GM23338 (cell line): ENCODE results near the gene PSD. TPM values are rescaled to one million over a fixed set of nuclear protein-coding genes. Genes with fewer than 3 reads are reported as not detected.

ENCODE experiments used
- ATAC-seq: fragments of 200-7000 bp; cut with Tn5 transposase; 3 replicates; pipeline ENCODE4 v1.9.1; 2020
- DNase-seq: peaks from one replicate; pipeline ENCODE4 v3.0.0-alpha.2; 2015; ENCODE audit warnings: low spot score
- H2AFZ ChIP-seq: fragments of 200-600 bp; sonication (generic); 2 replicates; pipeline ENCODE4 v1.8.0; 2016; ENCODE audit warnings: antibody characterized with exemption, mild to moderate bottlenecking, moderate library complexity
- H3F3A ChIP-seq: fragments of 200-600 bp; sonication (generic); replicated peaks from 2 replicates; pipeline ENCODE4 v1.8.0; 2017; ENCODE audit warnings: antibody characterized with exemption, mixed run types, low read depth
- H3K27ac ChIP-seq: fragments of 200-600 bp; sonication (generic); 2 replicates; pipeline ENCODE4 v1.6.1; 2016; ENCODE audit warnings: low read depth
- H3K27me3 ChIP-seq: fragments of 200-600 bp; sonication (generic); 2 replicates; pipeline ENCODE4 v1.8.0; 2016; ENCODE audit warnings: mild to moderate bottlenecking, mixed run types, moderate library complexity; ENCODE audit not compliant: insufficient read depth
- H3K36me3 ChIP-seq: fragments of 200-600 bp; sonication (generic); 2 replicates; pipeline ENCODE4 v1.8.0; 2016; ENCODE audit warnings: mild to moderate bottlenecking; ENCODE audit not compliant: insufficient read depth
- H3K4me1 ChIP-seq: fragments of 200-600 bp; sonication (generic); 2 replicates; pipeline ENCODE4 v1.8.0; 2016; ENCODE audit warnings: mild to moderate bottlenecking, moderate library complexity; ENCODE audit not compliant: insufficient read depth
- H3K4me2 ChIP-seq: fragments of 200-600 bp; sonication (generic); 2 replicates; pipeline ENCODE4 v1.7.1; 2017; ENCODE audit warnings: mixed run types
- H3K4me3 ChIP-seq: fragments of 200-600 bp; sonication (generic); 2 replicates; pipeline ENCODE4 v1.6.1; 2016; ENCODE audit warnings: mixed run types
- H3K79me2 ChIP-seq: fragments of 200-600 bp; sonication (generic); replicated peaks from 2 replicates; pipeline ENCODE4 v1.8.0; 2017; ENCODE audit warnings: mild to moderate bottlenecking; ENCODE audit not compliant: insufficient read depth
- H3K9me2 ChIP-seq: fragments of 200-600 bp; sonication (generic); 2 replicates; pipeline ENCODE4 v1.8.0; 2017; ENCODE audit not compliant: insufficient read depth
- H4K20me1 ChIP-seq: fragments of 200-600 bp; sonication (generic); replicated peaks from 2 replicates; pipeline ENCODE4 v1.8.0; 2017; ENCODE audit warnings: mild to moderate bottlenecking; ENCODE audit not compliant: insufficient read depth
- H3K27ac Mint-ChIP-seq: 2 replicates; pipeline ENCODE4 v1.8.0; 2020; ENCODE audit warnings: inconsistent platforms, mild to moderate bottlenecking, moderate library complexity, mixed read lengths
- H3K27me3 Mint-ChIP-seq: 3 replicates; pipeline ENCODE4 v1.8.0; 2022; ENCODE audit warnings: low read depth, mild to moderate bottlenecking, moderate library complexity, mixed read lengths, inconsistent platforms; ENCODE audit not compliant: insufficient read depth, poor library complexity
- H3K36me3 Mint-ChIP-seq: 3 replicates; pipeline ENCODE4 v1.8.0; 2021; ENCODE audit warnings: low read depth, mild to moderate bottlenecking, inconsistent platforms, moderate library complexity, mixed read lengths
- H3K4me1 Mint-ChIP-seq: 3 replicates; pipeline ENCODE4 v1.8.0; 2020; ENCODE audit warnings: mild to moderate bottlenecking, inconsistent platforms, mixed read lengths
- H3K4me3 Mint-ChIP-seq: 3 replicates; pipeline ENCODE4 v1.8.0; 2021; ENCODE audit warnings: moderate library complexity, mild to moderate bottlenecking, inconsistent platforms, mixed read lengths
- H3K9me3 Mint-ChIP-seq: 3 replicates; pipeline ENCODE4 v1.8.0; 2020; ENCODE audit warnings: moderate library complexity, mild to moderate bottlenecking, inconsistent platforms, mixed read lengths
- CTCF ChIP-seq, 2 experiments: fragments of 200-600 bp in 1 of 2; sonication (generic) in 1 of 2; conservative IDR thresholded peaks; 2 replicates each; pipeline versions ENCODE4 v1.5.1 to v1.6.1; 2016 to 2017; ENCODE audit warnings: antibody characterized with exemption in 2 of 2, low read depth in 2 of 2, mild to moderate bottlenecking in 2 of 2, moderate library complexity in 1 of 2
- ETS1 ChIP-seq: IDR thresholded peaks from 2 replicates; pipeline ENCODE4 v1.6.1; 2016; ENCODE audit warnings: antibody characterized with exemption
- EZH2 ChIP-seq: fragments of 200-600 bp; sonication (generic); IDR thresholded peaks from one replicate; pipeline ENCODE4 v1.8.0; 2017; ENCODE audit warnings: antibody characterized with exemption, mild to moderate bottlenecking, low read depth; ENCODE audit not compliant: unreplicated experiment
- EZH2phosphoT487 ChIP-seq: fragments of 200-600 bp; sonication (generic); IDR thresholded peaks from one replicate; pipeline ENCODE4 v1.8.1; 2018; ENCODE audit warnings: antibody characterized with exemption; ENCODE audit not compliant: unreplicated experiment
- JUNB ChIP-seq: IDR thresholded peaks from one replicate; pipeline ENCODE4 v1.6.1; 2016; ENCODE audit warnings: antibody characterized with exemption; ENCODE audit not compliant: unreplicated experiment
- NANOG ChIP-seq: IDR thresholded peaks from 2 replicates; pipeline ENCODE4 v1.6.1; 2016; ENCODE audit warnings: antibody characterized with exemption, borderline replicate concordance
- REST ChIP-seq: IDR thresholded peaks from one replicate; pipeline ENCODE4 v1.6.1; 2018; ENCODE audit warnings: antibody characterized with exemption; ENCODE audit not compliant: unreplicated experiment
- ZNF114 ChIP-seq: fragments of 250-450 bp; sonication (Bioruptor Pico); IDR thresholded peaks from 2 replicates; pipeline ENCODE4 v1.5.0; 2020; ENCODE audit warnings: mild to moderate bottlenecking, moderate library complexity
- ZNF331 ChIP-seq: fragments of 250-450 bp; sonication (Bioruptor Pico); IDR thresholded peaks from 2 replicates; pipeline ENCODE4 v1.5.0; 2020; ENCODE audit warnings: low read depth, mild to moderate bottlenecking, moderate library complexity
- polyA plus RNA-seq: library from polyadenylated mRNA; unstranded; fragments of >200 nt; fragmentation: Nextera tagmentation; extraction: Ambion mirVana; gene quantifications from 2 replicates; pipeline ENCODE4 v1.2.1, GENCODE V29; 2016
- total RNA-seq: library from RNA; depleted of rRNA; stranded (reverse); fragments of >200 nt; shearing (Covaris generic); gene quantifications from 2 replicates; pipeline ENCODE4 v1.2.3, GENCODE V29; 2014

The PSD gene
- total and polyA plus RNA-seq, 2 experiments from 2014 or later: 1.9 to 6.8 TPM

- TF ChIP-seq REST (no peak), NANOG (no peak), EZH2 (no peak), JUNB (no peak), CTCF (conservative IDR thresholded peaks at IDR 0.05; ENCODE audit: low read depth in 2 of 2) (no peak), EZH2phosphoT487 (no peak), ZNF331 (CRISPR knock-in tag) (no peak), ETS1 (no peak)
These were observed 39.2 kb downstream of the PSD start (continued) for GRCh38 chr10:102379383-102379782.

- no peak overlapping the region for H3K27ac Mint-ChIP-seq
- peaks cover 15% of the 10 kb centered on the region for H3K27me3 Mint-ChIP-seq
- H3K4me3 Mint-ChIP-seq: no peak overlapping the region
- Histone ChIP-seq H3K27ac (no peak overlapping the region), H3K4me1 (no peaks in the 10 kb centered on the region), H3F3A (0 out of 2 replicates have a peak, but pooled peaks cover 4% of the 10 kb centered on the region), H3K27me3 (no peaks in the 10 kb centered on the region), H3K4me2 (no peak overlapping the region), H3K9me2 (no peaks in the 10 kb centered on the region), H4K20me1 (no peaks in the 10 kb centered on the region; the same call in none of the 2 replicates), H3K79me2 (no peaks in the 10 kb centered on the region), H3K36me3 (peaks cover 3% of the 10 kb centered on the region; the same call in 1 of the 2 replicates), H2AFZ (no peak overlapping the region), H3K4me3 (no peak overlapping the region)
- ATAC-seq (no peak), DNase-seq (no peak)
- no peaks in the 10 kb centered on the region for H3K9me3 Mint-ChIP-seq
- peaks cover 19% of the 10 kb centered on the region; the same call in 2 of the 3 replicates for H3K36me3 Mint-ChIP-seq
- H3K4me1 Mint-ChIP-seq: no peaks in the 10 kb centered on the region
- TF ChIP-seq JUNB: no peak
- no peak for TF ChIP-seq REST
- no peak for TF ChIP-seq NANOG
- no peak for TF ChIP-seq ZNF114 (CRISPR knock-in tag)
These were observed 41.7 kb downstream of the PSD start for GRCh38 chr10:102376901-102377300.
